ENCODE data around the gene ACAN.
A peak's percentile ranks its signal among the peaks of the same experiment; 100 is the strongest.

ACAN gene

DNA sequence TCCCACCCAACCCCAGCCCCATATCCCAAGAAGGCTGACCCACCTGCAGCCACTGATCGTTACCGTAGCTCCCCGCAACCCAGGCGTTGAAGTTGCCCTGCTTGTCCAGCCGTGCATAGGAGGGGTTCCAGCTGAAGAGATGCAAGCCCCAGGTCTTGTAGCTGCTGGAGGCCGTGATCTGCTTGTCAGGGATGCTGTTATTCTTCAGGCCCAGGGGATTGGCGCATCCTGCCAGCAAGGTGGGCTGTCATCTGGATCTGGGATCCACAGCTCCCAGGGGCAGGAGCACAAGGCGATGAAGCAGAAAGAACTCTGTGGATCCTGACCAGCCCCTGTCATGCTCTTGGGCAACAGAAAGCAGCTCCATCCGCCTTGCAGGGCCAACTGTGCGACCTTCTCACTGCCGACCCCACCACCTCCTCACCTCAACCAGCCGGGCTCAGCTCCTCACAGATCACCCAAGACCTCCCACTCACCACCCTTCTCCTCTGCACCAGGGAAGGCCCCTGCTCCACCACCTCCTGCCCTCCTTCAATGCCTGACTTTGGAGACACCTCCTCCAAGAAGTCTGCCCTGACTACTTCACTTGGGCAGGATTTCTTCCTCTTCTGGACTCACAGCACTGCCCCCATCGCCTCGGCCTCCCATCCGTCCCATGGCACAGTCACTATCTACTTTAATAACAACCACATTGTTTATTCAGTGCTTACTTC, 98.4 kb downstream of the ACAN start:
- TF ChIP-seq, protein P1, sequence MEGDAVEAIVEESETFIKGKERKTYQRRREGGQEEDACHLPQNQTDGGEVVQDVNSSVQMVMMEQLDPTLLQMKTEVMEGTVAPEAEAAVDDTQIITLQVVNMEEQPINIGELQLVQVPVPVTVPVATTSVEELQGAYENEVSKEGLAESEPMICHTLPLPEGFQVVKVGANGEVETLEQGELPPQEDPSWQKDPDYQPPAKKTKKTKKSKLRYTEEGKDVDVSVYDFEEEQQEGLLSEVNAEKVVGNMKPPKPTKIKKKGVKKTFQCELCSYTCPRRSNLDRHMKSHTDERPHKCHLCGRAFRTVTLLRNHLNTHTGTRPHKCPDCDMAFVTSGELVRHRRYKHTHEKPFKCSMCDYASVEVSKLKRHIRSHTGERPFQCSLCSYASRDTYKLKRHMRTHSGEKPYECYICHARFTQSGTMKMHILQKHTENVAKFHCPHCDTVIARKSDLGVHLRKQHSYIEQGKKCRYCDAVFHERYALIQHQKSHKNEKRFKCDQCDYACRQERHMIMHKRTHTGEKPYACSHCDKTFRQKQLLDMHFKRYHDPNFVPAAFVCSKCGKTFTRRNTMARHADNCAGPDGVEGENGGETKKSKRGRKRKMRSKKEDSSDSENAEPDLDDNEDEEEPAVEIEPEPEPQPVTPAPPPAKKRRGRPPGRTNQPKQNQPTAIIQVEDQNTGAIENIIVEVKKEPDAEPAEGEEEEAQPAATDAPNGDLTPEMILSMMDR (IDR thresholded peaks at IDR 0.05; ENCODE audit: borderline replicate concordance, control extremely low read depth, extremely low read depth, insufficient read depth, missing control alignments): no peak
- in situ Hi-C loops (cut with MboI; ENCODE audit: low sequenced_read_pairs, unreplicated experiment): loop anchor here (10.0 kb wide), 1 partner anchor 283 kb away; no protein-coding TSS in a partner anchor
- no peak for DNase-seq (ENCODE audit: low spot score)

- in situ Hi-C loops (cut with MboI; ENCODE audit: low sequenced_read_pairs, unreplicated experiment): loop anchor here (10.0 kb wide), 1 partner anchor 282 kb away; no protein-coding TSS in a partner anchor
- no peak for DNase-seq (ENCODE audit: low spot score)
- TF ChIP-seq, protein P1 (IDR thresholded peaks at IDR 0.05; ENCODE audit: borderline replicate concordance, control extremely low read depth, extremely low read depth, insufficient read depth, missing control alignments): no peak
These were observed 99.1 kb downstream of the ACAN start for GRCh38 chr15:88902221-88902835.

- in situ Hi-C loops (cut with MboI; ENCODE audit: low sequenced_read_pairs, unreplicated experiment): loop anchor here (10.0 kb wide), 1 partner anchor 282 kb away; no protein-coding TSS in a partner anchor
- TF ChIP-seq, protein P1 (IDR thresholded peaks at IDR 0.05; ENCODE audit: borderline replicate concordance, control extremely low read depth, extremely low read depth, insufficient read depth, missing control alignments): no peak
- no peak for DNase-seq (ENCODE audit: low spot score)
These were observed 99.6 kb downstream of the ACAN start for GRCh38 chr15:88902846-88903245.

DNA sequence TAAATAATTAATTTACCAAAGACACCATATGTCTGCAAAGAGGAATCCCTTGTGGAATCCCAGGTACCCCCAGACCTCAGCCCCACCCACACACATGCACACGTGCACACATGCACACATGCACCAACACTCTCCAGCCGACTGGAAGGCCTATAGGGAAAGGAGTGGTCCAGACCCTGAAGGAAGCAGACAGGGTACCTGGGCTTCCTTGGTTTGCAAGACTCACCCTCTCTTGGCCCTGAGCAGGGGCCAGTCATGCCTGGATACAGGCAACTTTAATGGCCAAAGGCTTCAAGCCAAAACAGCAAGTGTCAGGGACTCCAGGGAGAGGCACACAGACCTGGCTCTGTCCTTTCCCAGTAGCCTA, 101.0 kb downstream of the ACAN start:
- TF ChIP-seq, protein P1 (IDR thresholded peaks at IDR 0.05; ENCODE audit: borderline replicate concordance, control extremely low read depth, extremely low read depth, insufficient read depth, missing control alignments): no peak
- in situ Hi-C loops (cut with MboI; ENCODE audit: low sequenced_read_pairs, unreplicated experiment): loop anchor here (10.0 kb wide), 1 partner anchor 281 kb away; no protein-coding TSS in a partner anchor
- no peak for DNase-seq (ENCODE audit: low spot score)

- peak; percentile 86 for DNase-seq (ENCODE audit: low spot score)
- TF ChIP-seq, protein P1 (IDR thresholded peaks at IDR 0.05; ENCODE audit: borderline replicate concordance, control extremely low read depth, extremely low read depth, insufficient read depth, missing control alignments): peak; percentile 91
- in situ Hi-C loops (cut with MboI; ENCODE audit: low sequenced_read_pairs, unreplicated experiment): loop anchor here (5.0 to 10.0 kb wide), 2 partner anchors 103 to 280 kb away; no protein-coding TSS in a partner anchor
These were observed 101.5 kb downstream of the ACAN start for GRCh38 chr15:88904624-88905327.

GRCh38 chr15:88905576-88905975, 102.3 kb downstream of the ACAN start:
- in situ Hi-C loops (cut with MboI; ENCODE audit: low sequenced_read_pairs, unreplicated experiment): loop anchor here (5.0 to 10.0 kb wide), 2 partner anchors 102 to 279 kb away; no protein-coding TSS in a partner anchor
- no peak for DNase-seq (ENCODE audit: low spot score)
- TF ChIP-seq, protein P1 (IDR thresholded peaks at IDR 0.05; ENCODE audit: borderline replicate concordance, control extremely low read depth, extremely low read depth, insufficient read depth, missing control alignments): no peak
